ENCODE data around the gene CENPT.

The CENPT gene

GRCh38 chr16:67848118-67848517 lies 625 bp upstream of the CENPT start:
- DNase-seq (ENCODE audit: low read depth): no peak
- TF ChIP-seq CTCF (conservative IDR thresholded peaks at IDR 0.05; ENCODE audit: low read depth, low read length): no peak
- peak overlapping the region; percentile 93 for H3K4me3 ChIP-seq (ENCODE audit: low read depth, low read length)

GRCh38 chr16:67846320-67847063 lies 1.0 kb downstream of the CENPT start, which contains the start of gene NUTF2:
Gene NUTF2, plus strand, starts transcription at chr16:67846933. Its CDS starts 18,198 bp downstream, at chr16:67865131.
- peak within 1 kb of the TSS; percentile 93 for H3K4me3 ChIP-seq (ENCODE audit: low read depth, low read length)
- DNase-seq (ENCODE audit: low read depth): peak; percentile 92
- no peak for TF ChIP-seq CTCF (conservative IDR thresholded peaks at IDR 0.05; ENCODE audit: low read depth, low read length)

GRCh38 chr16:67846063-67846319 lies 1.5 kb downstream of the CENPT start:
- no peak for TF ChIP-seq CTCF (conservative IDR thresholded peaks at IDR 0.05; ENCODE audit: low read depth, low read length)
- peak overlapping the region; percentile 93 for H3K4me3 ChIP-seq (ENCODE audit: low read depth, low read length)

GRCh38 chr16:67845291-67846062 lies 2.0 kb downstream of the CENPT start:
- DNase-seq (ENCODE audit: low read depth): no peak
- no peak for TF ChIP-seq CTCF (conservative IDR thresholded peaks at IDR 0.05; ENCODE audit: low read depth, low read length)
- H3K4me3 ChIP-seq (ENCODE audit: low read depth, low read length): peak overlapping the region; percentile 93

More at GRCh38 chr16:67846063-67846319, 1.5 kb downstream of the CENPT start:
- no peak for DNase-seq (ENCODE audit: low read depth)

GRCh38 chr16:67844497-67844896 lies 3.0 kb downstream of the CENPT start:
- peak; percentile 61 for DNase-seq (ENCODE audit: low read depth)
- no peak overlapping the region for H3K4me3 ChIP-seq (ENCODE audit: low read depth, low read length)
- TF ChIP-seq CTCF (conservative IDR thresholded peaks at IDR 0.05; ENCODE audit: low read depth, low read length): peak; percentile 10

GRCh38 chr16:67843343-67843765 lies 4.1 kb downstream of the CENPT start:
- H3K4me3 ChIP-seq (ENCODE audit: low read depth, low read length): peak overlapping the region; percentile 99
- TF ChIP-seq CTCF (conservative IDR thresholded peaks at IDR 0.05; ENCODE audit: low read depth, low read length): no peak
- no peak for DNase-seq (ENCODE audit: low read depth)
